Neural cell (in vitro differentiated cells): Measurements from ENCODE around the gene DHH. TPM values are rescaled to one million over a fixed set of nuclear protein-coding genes. Genes with fewer than 3 reads are reported as not detected.
"Not testable (repeated sequence)": the region's sequence is repeated elsewhere in the genome, so short reads cannot be mapped to it uniquely, and the experiment has no call there.

Source experiments
- H2AFZ ChIP-seq: fragments of 200-600, 300-800 bp; sonication (generic), shearing (Covaris generic); 2 replicates; pipeline ENCODE4 v1.6.0; 2014; ENCODE audit warnings: low read depth, mild to moderate bottlenecking, antibody characterized with exemption, low read length, moderate library complexity
- H3F3A ChIP-seq: fragments of 200-600 bp; shearing (Covaris generic); 2 replicates; pipeline ENCODE4 v1.6.1; 2016; ENCODE audit warnings: mild to moderate bottlenecking, moderate library complexity, mixed read lengths, antibody characterized with exemption, low read length; ENCODE audit not compliant: insufficient read depth, poor library complexity, severe bottlenecking
- H3K27ac ChIP-seq: fragments of 200-600, 300-800 bp; sonication (generic), shearing (Covaris generic); 2 replicates; pipeline ENCODE4 v1.5.1; 2014; ENCODE audit warnings: mild to moderate bottlenecking, low read length, moderate library complexity
- H3K27me3 ChIP-seq: fragments of 300-800, 200-600 bp; sonication (generic), shearing (Covaris generic); 2 replicates; pipeline ENCODE4 v1.6.0; 2014; ENCODE audit warnings: mild to moderate bottlenecking, low read depth, low read length, moderate library complexity; ENCODE audit not compliant: insufficient read depth
- H3K36me3 ChIP-seq: fragments of 300-800, 200-600 bp; sonication (generic), shearing (Covaris generic); 2 replicates; pipeline ENCODE4 v1.5.1; 2014; ENCODE audit warnings: mild to moderate bottlenecking, antibody characterized with exemption, low read length, moderate library complexity; ENCODE audit not compliant: insufficient read depth
- H3K4me2 ChIP-seq: fragments of 300-800, 200-600 bp; sonication (generic), shearing (Covaris generic); 2 replicates; pipeline ENCODE4 v1.6.0; 2014; ENCODE audit warnings: mild to moderate bottlenecking, low read length
- H3K4me3 ChIP-seq: fragments of 300-800, 200-600 bp; sonication (generic), shearing (Covaris generic); 2 replicates; pipeline ENCODE4 v1.5.1; 2014; ENCODE audit warnings: mild to moderate bottlenecking, low read length, moderate library complexity
- H3K79me2 ChIP-seq: fragments of 200-600 bp; shearing (Covaris generic); replicated peaks from 2 replicates; pipeline ENCODE4 v1.6.0; 2014; ENCODE audit warnings: mild to moderate bottlenecking, low read length, moderate library complexity; ENCODE audit not compliant: insufficient read depth
- H3K9ac ChIP-seq: fragments of 300-800, 200-600 bp; sonication (generic), shearing (Covaris generic); 2 replicates; pipeline ENCODE4 v1.6.1; 2016; ENCODE audit warnings: mild to moderate bottlenecking, low read length, mixed read lengths
- H3K9me2 ChIP-seq: fragments of 200-600 bp; shearing (Covaris generic); 2 replicates; pipeline ENCODE4 v1.6.1; 2016; ENCODE audit warnings: mild to moderate bottlenecking, low read length, mixed read lengths; ENCODE audit not compliant: insufficient read depth
- H3K9me3 ChIP-seq: fragments of 200-600, 300-800 bp; sonication (generic), shearing (Covaris generic); 2 replicates; pipeline ENCODE4 v1.6.1; 2016; ENCODE audit warnings: mild to moderate bottlenecking, mixed run types, low read length, moderate library complexity, mixed read lengths
- H4K20me1 ChIP-seq: fragments of 200-600 bp; shearing (Covaris generic); 2 replicates; pipeline ENCODE4 v1.6.1; 2016; ENCODE audit warnings: mild to moderate bottlenecking, mixed run types; ENCODE audit not compliant: insufficient read depth
- CTCF ChIP-seq: fragments of 450-650 bp; IDR thresholded peaks from 2 replicates; pipeline ENCODE4 v1.5.1; 2014; ENCODE audit warnings: antibody characterized with exemption, mild to moderate bottlenecking, moderate library complexity; ENCODE audit not compliant: poor library complexity, severe bottlenecking
- EP300 ChIP-seq: fragments of 450-650 bp; conservative IDR thresholded peaks from 2 replicates; pipeline ENCODE4 v1.6.1; 2014; ENCODE audit warnings: antibody characterized with exemption, mild to moderate bottlenecking, moderate library complexity; ENCODE audit not compliant: poor library complexity, severe bottlenecking
- EZH2 ChIP-seq: fragments of 200-600, 300-800 bp; shearing (Covaris generic), sonication (generic); IDR thresholded peaks from 2 replicates; pipeline ENCODE4 v1.6.1; 2014; ENCODE audit warnings: antibody characterized with exemption, low read length, borderline replicate concordance, mild to moderate bottlenecking; ENCODE audit not compliant: insufficient read depth, poor library complexity, severe bottlenecking
- MXI1 ChIP-seq: fragments of 450-650 bp; conservative IDR thresholded peaks from 2 replicates; pipeline ENCODE4 v1.6.1; 2014; ENCODE audit warnings: antibody characterized with exemption, mild to moderate bottlenecking; ENCODE audit not compliant: poor library complexity, severe bottlenecking
- POLR2AphosphoS5 ChIP-seq: IDR thresholded peaks from 2 replicates; pipeline ENCODE4 v1.6.1; 2012
- RAD21 ChIP-seq: fragments of 450-650 bp; conservative IDR thresholded peaks from 2 replicates; pipeline ENCODE4 v1.6.1; 2014; ENCODE audit warnings: antibody characterized with exemption, mild to moderate bottlenecking, moderate library complexity
- SMC3 ChIP-seq: fragments of 450-650 bp; conservative IDR thresholded peaks from 2 replicates; pipeline ENCODE4 v1.6.1; 2014; ENCODE audit warnings: antibody characterized with exemption, mild to moderate bottlenecking, moderate library complexity; ENCODE audit not compliant: poor library complexity
- TAF1 ChIP-seq: IDR thresholded peaks from 2 replicates; pipeline ENCODE4 v1.6.1; 2012; ENCODE audit warnings: low read depth
- polyA plus RNA-seq: library from polyadenylated mRNA; depleted of rRNA; stranded (reverse); fragments of >200 nt; gene quantifications from 2 replicates; pipeline ENCODE4 v1.2.3, GENCODE V29; 2014

The DHH gene
- polyA plus RNA-seq, 1 donor from 2014 or later, result 0.66 TPM

GRCh38 chr12:49138999-49139398, 44.4 kb upstream of the DHH start:
- Histone ChIP-seq H3F3A (no peaks in the 10 kb centered on the region), H3K4me3 (no peak overlapping the region), H3K9ac (no peak overlapping the region), H2AFZ (no peak overlapping the region), H3K4me2 (no peak overlapping the region), H3K27ac (no peak overlapping the region), H3K9me3 (no peaks in the 10 kb centered on the region), H3K27me3 (no peaks in the 10 kb centered on the region), H4K20me1 (no peaks in the 10 kb centered on the region), H3K79me2 (no peaks in the 10 kb centered on the region), H3K36me3 (no peaks in the 10 kb centered on the region), H3K9me2 (no peaks in the 10 kb centered on the region)
- TF ChIP-seq RAD21, result no peak
- no peak for TF ChIP-seq MXI1

DNA sequence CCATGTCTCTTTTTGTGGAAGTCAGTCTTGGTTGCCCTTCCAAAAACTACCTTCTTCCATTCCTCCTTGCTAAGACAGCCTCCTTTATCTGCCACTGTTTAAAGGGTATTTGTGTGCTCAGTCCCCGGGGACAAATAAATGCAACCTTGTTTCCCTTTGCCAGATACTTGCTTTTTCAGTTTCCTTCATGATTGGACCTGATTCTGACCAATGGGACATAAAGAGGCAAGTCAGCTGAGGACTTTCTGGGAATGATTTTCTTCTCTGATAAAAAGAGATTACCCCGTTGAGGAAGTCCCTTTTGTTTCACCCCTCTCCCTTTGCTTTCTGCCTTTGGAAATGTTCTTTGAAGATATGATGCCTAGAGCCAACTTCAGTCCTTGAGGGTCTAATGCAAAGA, 44.0 kb upstream of the DHH start:
- no peaks in the 10 kb centered on the region for H3K79me2 ChIP-seq
- no peak overlapping the region for H3K4me2 ChIP-seq
- H2AFZ ChIP-seq, result no peak overlapping the region
- H4K20me1 ChIP-seq, result no peaks in the 10 kb centered on the region
- no peaks in the 10 kb centered on the region for H3F3A ChIP-seq
- no peak overlapping the region for H3K4me3 ChIP-seq
- no peak overlapping the region for H3K27ac ChIP-seq
- TF ChIP-seq TAF1 (no peak), SMC3 (no peak), CTCF (no peak), EP300 (no peak), EZH2 (no peak), POLR2AphosphoS5 (no peak)
- H3K9ac ChIP-seq, result no peak overlapping the region
- no peaks in the 10 kb centered on the region for H3K9me2 ChIP-seq
- H3K9me3 ChIP-seq, result no peaks in the 10 kb centered on the region
- H3K36me3 ChIP-seq, result no peaks in the 10 kb centered on the region
- H3K27me3 ChIP-seq, result no peaks in the 10 kb centered on the region

DNA sequence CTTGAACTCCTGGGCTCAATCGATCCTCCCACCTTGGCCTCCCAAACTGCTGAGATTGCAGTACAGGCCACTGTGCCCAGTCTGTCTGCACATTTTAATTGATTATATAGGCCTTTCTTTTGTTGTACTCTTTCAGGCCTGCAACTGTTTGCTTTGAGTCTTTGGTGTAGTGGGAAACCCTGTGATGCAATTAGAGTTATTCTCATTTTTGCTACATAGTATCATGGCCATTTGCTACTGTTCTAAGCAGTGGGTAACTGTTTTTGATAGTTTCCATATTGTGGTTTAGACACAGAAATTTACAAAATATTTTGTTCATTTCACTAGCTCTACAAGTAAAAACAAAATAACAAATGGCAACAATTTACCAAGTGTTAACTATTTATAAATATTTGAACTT, 42.9 kb upstream of the DHH start:
- Histone ChIP-seq H3K9ac (no peak overlapping the region), H3F3A (no peaks in the 10 kb centered on the region), H3K36me3 (no peaks in the 10 kb centered on the region), H4K20me1 (no peaks in the 10 kb centered on the region), H3K79me2 (peaks cover 8% of the 10 kb centered on the region), H3K27me3 (no peaks in the 10 kb centered on the region), H3K27ac (no peak overlapping the region), H3K9me2 (no peaks in the 10 kb centered on the region), H3K9me3 (no peaks in the 10 kb centered on the region), H3K4me2 (no peak overlapping the region), H2AFZ (no peak overlapping the region), H3K4me3 (no peak overlapping the region)
- TF ChIP-seq RAD21, result no peak

GRCh38 chr12:49136997-49137396, 42.4 kb upstream of the DHH start:
- H3K9ac ChIP-seq, H3K4me2 ChIP-seq, H4K20me1 ChIP-seq, H3K27me3 ChIP-seq, H3F3A ChIP-seq, H3K4me3 ChIP-seq, H3K9me3 ChIP-seq, H2AFZ ChIP-seq, H3K9me2 ChIP-seq, H3K27ac ChIP-seq, H3K36me3 ChIP-seq: not testable (repeated sequence)
- H3K79me2 ChIP-seq, result peaks cover 11% of the 10 kb centered on the region
